Hepatocyte (in vitro differentiated cells): ENCODE data around the gene INTS15.

Source experiments
- CTCF ChIP-seq: fragments of 200-600 bp; sonication (generic); IDR thresholded peaks from 2 replicates; pipeline ENCODE4 v1.5.1; 2016; ENCODE audit warnings: antibody characterized with exemption, mild to moderate bottlenecking; ENCODE audit not compliant: poor library complexity
- EZH2 ChIP-seq: fragments of 200-600 bp; sonication (generic); IDR thresholded peaks from 2 replicates; pipeline ENCODE4 v1.6.1; 2016; ENCODE audit warnings: antibody characterized with exemption, mild to moderate bottlenecking, borderline replicate concordance
- EZH2phosphoT487 ChIP-seq: fragments of 200-600 bp; sonication (generic); IDR thresholded peaks from one replicate; pipeline ENCODE4 v1.6.1; 2018; ENCODE audit warnings: antibody characterized with exemption, mild to moderate bottlenecking, low read depth, moderate library complexity; ENCODE audit not compliant: unreplicated experiment, severe bottlenecking

GRCh38 chr7:6649241-6649961 is 59.6 kb downstream of the INTS15 start:
- TF ChIP-seq EZH2: no peak
- no peak for TF ChIP-seq CTCF
- TF ChIP-seq EZH2phosphoT487: no peak
